NCI-H524 (cell line): ENCODE data around the gene JPT1.
"Not testable (repeated sequence)": the region's sequence is repeated elsewhere in the genome, so short reads cannot be mapped to it uniquely, and the experiment has no call there.

Experiments
- DNase-seq, 2 experiments: peaks; one replicate each; lab custom pipeline; 2025; lab: John Stamatoyannopoulos, UW

The JPT1 gene

GRCh38 chr17:75130059-75130631 is 24.2 kb downstream of the JPT1 start:
- DNase-seq, result no peak

- DNase-seq, result no peak
Measured at GRCh38 chr17:75129576-75129975, 24.7 kb downstream of the JPT1 start.

GRCh38 chr17:75128694-75129505 is 25.4 kb downstream of the JPT1 start:
- peak in 1 of 2 experiments; percentile 38 for DNase-seq

GRCh38 chr17:75127936-75128335 is 26.4 kb downstream of the JPT1 start:
- DNase-seq, result not testable (repeated sequence)

- DNase-seq, result no peak
Measured at GRCh38 chr17:75126954-75127353, 27.4 kb downstream of the JPT1 start.

- no peak for DNase-seq
Measured at GRCh38 chr17:75125984-75126383, 28.3 kb downstream of the JPT1 start.

- no peak for DNase-seq
Measured at GRCh38 chr17:75124819-75125162, 29.5 kb downstream of the JPT1 start.

GRCh38 chr17:75124041-75124818 is 30.1 kb downstream of the JPT1 start:
- DNase-seq, result no peak

GRCh38 chr17:75118307-75118706 is 36.0 kb downstream of the JPT1 start:
- DNase-seq, result no peak

- DNase-seq, result no peak
Measured at GRCh38 chr17:75116737-75117136, 37.6 kb downstream of the JPT1 start.

- no peak for DNase-seq
Measured at GRCh38 chr17:75115555-75115954, 38.8 kb downstream of the JPT1 start.

GRCh38 chr17:75114552-75115314 is 39.6 kb downstream of the JPT1 start:
- DNase-seq, result no peak

GRCh38 chr17:75113798-75114551 is 40.3 kb downstream of the JPT1 start:
- DNase-seq, result peak; percentile 69 to 94

- DNase-seq, result no peak
Measured at GRCh38 chr17:75111777-75112335, 42.5 kb downstream of the JPT1 start.

- peak in 1 of 2 experiments; percentile 49 for DNase-seq
Measured at GRCh38 chr17:75110234-75110937, 43.9 kb downstream of the JPT1 start.

- DNase-seq, result peak; percentile 90 to 97
Measured at GRCh38 chr17:75109407-75110233, 44.7 kb downstream of the JPT1 start, which contains the start of gene ARMC7. Gene ARMC7, plus strand, starts transcription at chr17:75109969. Its CDS starts 320 bp downstream, at chr17:75110289.

- no peak for DNase-seq
Measured at GRCh38 chr17:75109046-75109406, 45.3 kb downstream of the JPT1 start.

GRCh38 chr17:75108193-75108592 is 46.1 kb downstream of the JPT1 start:
- DNase-seq, result no peak
